A549 (cell line): ENCODE data around the gene CCDC47. TPM values are rescaled to one million over a fixed set of nuclear protein-coding genes. Genes with fewer than 3 reads are reported as not detected.

Experiments
- ATAC-seq, 2 experiments: fragments of 200-7000 bp in 1 of 2; fragments of >200 bp in 1 of 2; cut with Nextera tagmentation in 1 of 2; cut with Tn5 transposase in 1 of 2; 3 replicates each; pipeline versions ENCODE4 v1.8.0 to v1.9.1; 2018 to 2020; ENCODE audit warnings: mild to moderate bottlenecking in 1 of 2, moderate library complexity in 1 of 2
- CTCF ChIA-PET: fragments of 300-600 bp; sonication (Branson Sonifier 250); formaldehyde crosslinking; extraction: SDS; loops from one replicate; lab custom pipeline; 2021; ENCODE audit warnings: antibody characterized with exemption, inconsistent platforms; lab: Yijun Ruan, JAX
- POLR2A ChIA-PET: fragments of 350-600 bp; formaldehyde crosslinking; extraction: SDS; loops from one replicate; lab custom pipeline; 2021; ENCODE audit warnings: antibody characterized with exemption, inconsistent platforms; lab: Yijun Ruan, JAX
- DNase-seq, 2 experiments: peaks; one replicate each; pipeline versions ENCODE4 v3.0.0 to v3.0.0-alpha.2; 2011 to 2016; ENCODE audit warnings: low read depth in 1 of 2, low spot score in 1 of 2
- FAIRE-seq: peaks from 2 replicates; lab custom pipeline; 2011; peaks lifted over from hg19 to GRCh38; lab: Jason Lieb, UNC
- H3K27ac ChIP-seq, 2 experiments: fragments of >200 bp; sonication (Bioruptor Twin); formaldehyde crosslinking; 3 replicates each; pipeline ENCODE4 v1.5.1; 2016 to 2017
- H3K4me1 ChIP-seq: fragments of >200 bp; sonication (Bioruptor Twin); formaldehyde crosslinking; 3 replicates; pipeline ENCODE4 v1.6.1; 2016
- H3K4me2 ChIP-seq: fragments of >200 bp; sonication (Bioruptor Twin); formaldehyde crosslinking; 3 replicates; pipeline ENCODE4 v1.6.1; 2016
- H3K4me3 ChIP-seq: fragments of >200 bp; sonication (Bioruptor Twin); formaldehyde crosslinking; 3 replicates; pipeline ENCODE4 v1.5.1; 2016
- H3K9me3 ChIP-seq: fragments of >200 bp; sonication (Bioruptor Twin); formaldehyde crosslinking; 3 replicates; pipeline ENCODE4 v1.6.1; 2016
- BHLHE40 ChIP-seq: IDR thresholded peaks from 2 replicates; pipeline ENCODE4 v1.6.1; 2012; ENCODE audit warnings: low read depth, low read length, inconsistent platforms
- CEBPB ChIP-seq, 2 experiments: fragments of >200 bp in 1 of 2; sonication (Bioruptor Twin) in 1 of 2; formaldehyde crosslinking in 1 of 2; IDR thresholded peaks; 2 replicates each; pipeline ENCODE4 v1.6.1; 2012 to 2016
- CHD2 ChIP-seq: fragments of 150-350 bp; IDR thresholded peaks from 2 replicates; pipeline ENCODE4 v1.6.1; 2014; ENCODE audit warnings: low read length; ENCODE audit not compliant: partially characterized antibody
- CHD4 ChIP-seq: fragments of 200-600 bp; sonication (generic); IDR thresholded peaks from 2 replicates; pipeline ENCODE4 v1.6.1; 2016; ENCODE audit warnings: antibody characterized with exemption, mild to moderate bottlenecking, borderline replicate concordance
- EHMT2 ChIP-seq: fragments of 200-600 bp; sonication (generic); IDR thresholded peaks from 2 replicates; pipeline ENCODE4 v1.6.1; 2016; ENCODE audit warnings: antibody characterized with exemption, low read depth, mild to moderate bottlenecking, moderate library complexity
- ELK1 ChIP-seq: fragments of 150-350 bp; IDR thresholded peaks from 2 replicates; pipeline ENCODE4 v1.6.1; 2014; ENCODE audit warnings: low read depth, mild to moderate bottlenecking, low read length
- EP300 ChIP-seq, 2 experiments: fragments of >200 bp; sonication (Bioruptor Twin); formaldehyde crosslinking; IDR thresholded peaks; 2 replicates in 1 of 2; 3 replicates in 1 of 2; pipeline ENCODE4 v1.6.1; 2016 to 2017
- FOSL2 ChIP-seq, 2 experiments: fragments of 450-650 bp in 1 of 2; fragments of >200 bp in 1 of 2; sonication (Bioruptor Twin) in 1 of 2; formaldehyde crosslinking; IDR thresholded peaks; 2 replicates each; pipeline versions ENCODE4 v1.5.0 to v1.6.1; 2016 to 2020; ENCODE audit warnings: mild to moderate bottlenecking in 1 of 2, moderate library complexity in 1 of 2
- HES2 ChIP-seq: fragments of >200 bp; sonication (Bioruptor Twin); formaldehyde crosslinking; IDR thresholded peaks from 2 replicates; pipeline ENCODE4 v1.6.1; 2016
- HEYL ChIP-seq: fragments of 250-450 bp; sonication (Bioruptor Pico); IDR thresholded peaks from 2 replicates; pipeline ENCODE4 v1.8.0; 2021; ENCODE audit warnings: mild to moderate bottlenecking, moderate library complexity
- HOXB13 ChIP-seq: fragments of 250-450 bp; sonication (Bioruptor Pico); IDR thresholded peaks from 2 replicates; pipeline ENCODE4 v1.5.0; 2020; ENCODE audit warnings: low read depth, mild to moderate bottlenecking, moderate library complexity
- HOXB5 ChIP-seq: fragments of 250-450 bp; sonication (Bioruptor Pico); IDR thresholded peaks from 2 replicates; pipeline ENCODE4 v1.5.0; 2020; ENCODE audit warnings: mild to moderate bottlenecking, moderate library complexity
- JUNB ChIP-seq: fragments of >200 bp; sonication (Bioruptor Twin); formaldehyde crosslinking; IDR thresholded peaks from 2 replicates; pipeline ENCODE4 v1.6.1; 2016
- MAX ChIP-seq: IDR thresholded peaks from 2 replicates; pipeline ENCODE4 v1.6.1; 2012
- NPAS2 ChIP-seq: fragments of 250-450 bp; sonication (Bioruptor Pico); IDR thresholded peaks from 2 replicates; pipeline ENCODE4 v1.8.0; 2022; ENCODE audit warnings: mild to moderate bottlenecking, moderate library complexity, borderline replicate concordance
- PBX3 ChIP-seq: IDR thresholded peaks from 2 replicates; pipeline ENCODE4 v1.6.1; 2012
- POLR2A ChIP-seq: IDR thresholded peaks from 2 replicates; pipeline ENCODE4 v1.6.1; 2012; ENCODE audit warnings: mild to moderate bottlenecking, low read length
- RAD21 ChIP-seq, 2 experiments: fragments of >200 bp in 1 of 2; sonication (Bioruptor Twin) in 1 of 2; formaldehyde crosslinking in 1 of 2; IDR thresholded peaks in 1 of 2; conservative IDR thresholded peaks in 1 of 2; 2 replicates in 1 of 2; 3 replicates in 1 of 2; pipeline ENCODE4 v1.6.1; 2012 to 2018; ENCODE audit warnings: inconsistent platforms in 1 of 2
- RARB ChIP-seq: fragments of 250-450 bp; sonication (Bioruptor Pico); IDR thresholded peaks from 2 replicates; pipeline ENCODE4 v1.8.0; 2021; ENCODE audit warnings: mild to moderate bottlenecking, moderate library complexity
- RFX5 ChIP-seq: fragments of 450-650 bp; IDR thresholded peaks from 2 replicates; pipeline ENCODE4 v1.7.1; 2014; ENCODE audit warnings: antibody characterized with exemption, mild to moderate bottlenecking, moderate library complexity
- SMC3 ChIP-seq: fragments of >200 bp; sonication (Bioruptor Twin); formaldehyde crosslinking; IDR thresholded peaks from 3 replicates; pipeline ENCODE4 v1.6.1; 2018; ENCODE audit warnings: inconsistent platforms
- SREBF2 ChIP-seq: fragments of 450-650 bp; IDR thresholded peaks from 2 replicates; pipeline ENCODE4 v1.6.1; 2014; ENCODE audit warnings: mild to moderate bottlenecking, moderate library complexity
- TFCP2L1 ChIP-seq: fragments of 250-450 bp; sonication (Bioruptor Pico); IDR thresholded peaks from 2 replicates; pipeline ENCODE4 v1.5.0; 2021; ENCODE audit warnings: mild to moderate bottlenecking
- TP53 ChIP-seq: fragments of 250-450 bp; sonication (Bioruptor Pico); IDR thresholded peaks from 2 replicates; pipeline ENCODE4 v1.5.0; 2021; ENCODE audit warnings: mild to moderate bottlenecking, moderate library complexity
- USF2 ChIP-seq: fragments of 450-650 bp; IDR thresholded peaks from 2 replicates; pipeline ENCODE4 v1.6.1; 2014; ENCODE audit warnings: antibody characterized with exemption
- ZC3H11A ChIP-seq: fragments of 450-650 bp; IDR thresholded peaks from 2 replicates; pipeline ENCODE4 v1.6.1; 2014; ENCODE audit warnings: antibody characterized with exemption, mild to moderate bottlenecking
- WGBS: methylation state at CpG from one replicate; pipeline ENCODE4 v1.1.6; 2017; ENCODE audit errors: missing lambda C conversion rate; 5-methylcytosine and 5-hydroxymethylcytosine counted together
- polyA minus RNA-seq: library from RNA; depleted of rRNA, polyadenylated mRNA; stranded (reverse); fragments of >200 nt; gene quantifications from 2 replicates; pipeline ENCODE4 v1.2.3, GENCODE V29; 2011; rRNA and poly(A)+ RNA removed
- polyA plus RNA-seq, 4 experiments: library from polyadenylated mRNA; depleted of rRNA in 3 of 4; stranded (reverse); fragments of >200 nt; fragmentation: RNase III in 1 of 4; extraction: RNeasy Plus Mini Kit Qiagen cat#74134 plus additional on column Dnase treatment in 1 of 4; gene quantifications; 2 replicates in 3 of 4; 3 replicates in 1 of 4; pipeline ENCODE4 v1.2.3, GENCODE V29; 2011 to 2017
- TF ChIP-seq, protein P1 (sequence below): fragments of 250-450 bp; sonication (Bioruptor Pico); IDR thresholded peaks from 2 replicates; pipeline ENCODE4 v1.5.0; 2021; ENCODE audit warnings: mild to moderate bottlenecking, moderate library complexity, borderline replicate concordance
- TF ChIP-seq, protein P2 (sequence below): fragments of >200 bp; sonication (Bioruptor Twin); formaldehyde crosslinking; IDR thresholded peaks from 3 replicates; pipeline ENCODE4 v1.5.1; 2016

CCDC47 gene
- polyA plus RNA-seq (2011; rRNA removed) (135 and 163 TPM in 2 replicates), polyA plus RNA-seq (2017; fragmentation: RNase III; extraction: RNeasy Plus Mini Kit Qiagen cat#74134 plus additional on column Dnase treatment) (136 to 141 TPM (median 139 TPM) in 3 replicates), polyA minus RNA-seq (40.9 and 48.1 TPM in 2 replicates)
- polyA plus RNA-seq (2012; cell fraction: cytosol; rRNA removed), result 37.3 and 46.3 TPM in 2 replicates
- polyA plus RNA-seq (2012; cell fraction: nucleus; rRNA removed), result 28.2 and 30.7 TPM in 2 replicates

DNA sequence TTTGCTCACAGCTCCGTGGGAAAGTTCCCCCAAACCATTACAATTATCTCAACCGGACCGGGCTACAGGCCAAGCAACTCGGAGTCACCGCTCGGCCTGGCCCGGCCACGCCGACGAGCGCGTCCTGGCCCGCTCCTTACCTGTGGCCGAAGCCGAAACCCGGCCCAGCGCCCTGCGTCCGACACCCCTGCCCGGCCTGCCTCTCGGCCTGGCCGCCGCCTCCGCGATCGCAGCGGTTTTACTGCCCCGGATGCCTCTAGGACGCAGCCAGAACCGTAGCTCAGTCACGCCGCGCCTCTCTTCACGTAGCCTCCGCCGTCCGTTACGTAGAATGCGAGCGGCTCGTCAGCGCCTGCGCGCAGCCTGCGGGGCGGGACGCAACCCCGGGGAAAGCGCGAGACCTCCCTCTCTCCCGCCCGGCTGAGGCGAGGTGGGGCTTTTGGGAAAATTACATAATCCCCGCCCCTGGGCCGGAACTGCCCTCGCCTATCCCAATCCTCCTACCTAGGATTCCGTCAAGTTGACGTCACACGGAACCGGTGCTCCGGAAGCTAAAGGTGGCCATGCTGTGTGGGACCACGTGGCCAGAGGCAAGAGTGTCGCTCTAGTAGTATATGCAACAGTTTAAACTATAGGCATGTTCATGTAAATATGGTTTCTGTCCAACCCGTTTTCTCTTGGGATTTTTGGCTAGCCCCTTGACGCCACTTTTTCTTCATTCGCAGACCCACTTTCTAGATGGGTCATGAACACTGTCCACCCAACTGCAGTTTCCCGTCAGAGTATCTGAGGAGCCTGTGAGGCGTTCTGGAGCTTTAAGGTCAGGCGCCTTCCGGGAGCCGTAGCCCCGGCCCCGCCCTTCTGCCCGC is at the start of gene CCDC47:
TSS of gene CCDC47 (minus strand) at position 326 of the 869 bp plus-strand sequence. CDS start 7,422 bp downstream, outside the sequence.
- FAIRE-seq (peak; percentile 59), ATAC-seq (peak; percentile 92 to 94)
- TF ChIP-seq, protein P1, sequence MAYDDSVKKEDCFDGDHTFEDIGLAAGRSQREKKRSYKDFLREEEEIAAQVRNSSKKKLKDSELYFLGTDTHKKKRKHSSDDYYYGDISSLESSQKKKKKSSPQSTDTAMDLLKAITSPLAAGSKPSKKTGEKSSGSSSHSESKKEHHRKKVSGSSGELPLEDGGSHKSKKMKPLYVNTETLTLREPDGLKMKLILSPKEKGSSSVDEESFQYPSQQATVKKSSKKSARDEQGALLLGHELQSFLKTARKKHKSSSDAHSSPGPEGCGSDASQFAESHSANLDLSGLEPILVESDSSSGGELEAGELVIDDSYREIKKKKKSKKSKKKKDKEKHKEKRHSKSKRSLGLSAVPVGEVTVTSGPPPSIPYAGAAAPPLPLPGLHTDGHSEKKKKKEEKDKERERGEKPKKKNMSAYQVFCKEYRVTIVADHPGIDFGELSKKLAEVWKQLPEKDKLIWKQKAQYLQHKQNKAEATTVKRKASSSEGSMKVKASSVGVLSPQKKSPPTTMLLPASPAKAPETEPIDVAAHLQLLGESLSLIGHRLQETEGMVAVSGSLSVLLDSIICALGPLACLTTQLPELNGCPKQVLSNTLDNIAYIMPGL (CRISPR knock-in tag), result no peak
- TF ChIP-seq HOXB5 (peak; percentile 77; the same call in 1 of the 2 replicates), USF2 (peak; percentile 94), HEYL (CRISPR knock-in tag) (no peak), EP300 (IDR thresholded peaks at IDR 0.05) (no peak), ZC3H11A (no peak), JUNB (no peak), EHMT2 (no peak), BHLHE40 (no peak), RAD21 (conservative IDR thresholded peaks at IDR 0.05 in 1 of 2, IDR thresholded peaks at IDR 0.05 in 1 of 2) (no peak), FOSL2 (IDR thresholded peaks at IDR 0.05) (no peak), FOSL2 (CRISPR knock-in tag; IDR thresholded peaks at IDR 0.05) (peak; percentile 7; the same call in 1 of the 2 replicates), PBX3 (peak; percentile 41), CHD4 (no peak), POLR2A (peak; percentile 94), SMC3 (no peak), TFCP2L1 (peak; percentile 82; the same call in 1 of the 2 replicates), ELK1 (no peak), CEBPB (IDR thresholded peaks at IDR 0.05) (peak; percentile 68 to 93; a peak in 3 of 4 replicates), NPAS2 (no peak), RFX5 (no peak; the same call in none of the 2 replicates), SREBF2 (no peak), HES2 (no peak), MAX (peak; percentile 100), CHD2 (peak; percentile 85), TP53 (CRISPR knock-in tag) (peak; percentile 88; the same call in 1 of the 2 replicates), HOXB13 (CRISPR knock-in tag) (no peak), RARB (CRISPR knock-in tag) (0 out of 2 replicates have a peak, but pooled peaks have one; percentile 46)
- TF ChIP-seq, protein P2, sequence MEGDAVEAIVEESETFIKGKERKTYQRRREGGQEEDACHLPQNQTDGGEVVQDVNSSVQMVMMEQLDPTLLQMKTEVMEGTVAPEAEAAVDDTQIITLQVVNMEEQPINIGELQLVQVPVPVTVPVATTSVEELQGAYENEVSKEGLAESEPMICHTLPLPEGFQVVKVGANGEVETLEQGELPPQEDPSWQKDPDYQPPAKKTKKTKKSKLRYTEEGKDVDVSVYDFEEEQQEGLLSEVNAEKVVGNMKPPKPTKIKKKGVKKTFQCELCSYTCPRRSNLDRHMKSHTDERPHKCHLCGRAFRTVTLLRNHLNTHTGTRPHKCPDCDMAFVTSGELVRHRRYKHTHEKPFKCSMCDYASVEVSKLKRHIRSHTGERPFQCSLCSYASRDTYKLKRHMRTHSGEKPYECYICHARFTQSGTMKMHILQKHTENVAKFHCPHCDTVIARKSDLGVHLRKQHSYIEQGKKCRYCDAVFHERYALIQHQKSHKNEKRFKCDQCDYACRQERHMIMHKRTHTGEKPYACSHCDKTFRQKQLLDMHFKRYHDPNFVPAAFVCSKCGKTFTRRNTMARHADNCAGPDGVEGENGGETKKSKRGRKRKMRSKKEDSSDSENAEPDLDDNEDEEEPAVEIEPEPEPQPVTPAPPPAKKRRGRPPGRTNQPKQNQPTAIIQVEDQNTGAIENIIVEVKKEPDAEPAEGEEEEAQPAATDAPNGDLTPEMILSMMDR, result no peak

More for the DNA sequence above, at the start of gene CCDC47:
- peak; percentile 100 for DNase-seq
- ChIA-PET CTCF (interaction anchor here (1.0 to 3.3 kb wide), 10 partner anchors 8 to 344 kb away, joined by 3 to 15 read pairs (median 4); no protein-coding TSS in a partner anchor), POLR2A (interaction anchor here (0.6 to 2.7 kb wide), 30 partner anchors 9 to 372 kb away, joined by 3 to 35 read pairs (median 5); partner anchors contain the start of genes MAP3K3, PSMC5, SMARCD2 and STRADA)
- Histone ChIP-seq H3K4me1 (peaks cover 30% of the 10 kb centered on the region), H3K4me2 (peak within 1 kb of the TSS; percentile 97), H3K9me3 (no peaks in the 10 kb centered on the region), H3K27ac (peak within 1 kb of the TSS; percentile 98 to 99), H3K4me3 (peak within 1 kb of the TSS; percentile 71)
- WGBS, result 1% methylated on average over 56 of the region's 74 CpGs
